SKM-1 treated with dmso at 0.1 percent for 144 hours (cell line): ENCODE results near the gene WFDC5.
"Not testable (repeated sequence)": the region's sequence is repeated elsewhere in the genome, so short reads cannot be mapped to it uniquely, and the experiment has no call there.

Source experiments
- DNase-seq: peaks from one replicate; lab custom pipeline; 2025; ENCODE audit not compliant: unreplicated experiment; lab: John Stamatoyannopoulos, UW

The WFDC5 gene

GRCh38 chr20:45090481-45090880, 24.5 kb downstream of the WFDC5 start:
- DNase-seq: no peak

GRCh38 chr20:45088247-45088646, 26.7 kb downstream of the WFDC5 start:
- no peak for DNase-seq

GRCh38 chr20:45087814-45088213, 27.2 kb downstream of the WFDC5 start:
- no peak for DNase-seq

- no peak for DNase-seq
Observed at GRCh38 chr20:45087097-45087790, 27.7 kb downstream of the WFDC5 start.

- DNase-seq: no peak
Observed at GRCh38 chr20:45085867-45086266, 29.1 kb downstream of the WFDC5 start.

- DNase-seq: no peak
Observed at GRCh38 chr20:45085289-45085688, 29.7 kb downstream of the WFDC5 start.

- DNase-seq: no peak
Observed at GRCh38 chr20:45083127-45083526, 31.8 kb downstream of the WFDC5 start.

- no peak for DNase-seq
Observed at GRCh38 chr20:45082468-45082867, 32.5 kb downstream of the WFDC5 start.

GRCh38 chr20:45080867-45081624, 33.9 kb downstream of the WFDC5 start:
- no peak for DNase-seq

GRCh38 chr20:45077559-45077958, 37.4 kb downstream of the WFDC5 start:
- no peak for DNase-seq

- no peak for DNase-seq
Observed at GRCh38 chr20:45073221-45073620, 41.8 kb downstream of the WFDC5 start.

GRCh38 chr20:45072066-45072465, 42.9 kb downstream of the WFDC5 start:
- DNase-seq: no peak

GRCh38 chr20:45070932-45071632, 43.9 kb downstream of the WFDC5 start:
- DNase-seq: no peak

- no peak for DNase-seq
Observed at GRCh38 chr20:45069261-45069660, 45.7 kb downstream of the WFDC5 start.

- no peak for DNase-seq
Observed at GRCh38 chr20:45067558-45067957, 47.4 kb downstream of the WFDC5 start.

GRCh38 chr20:45067087-45067486, 47.9 kb downstream of the WFDC5 start:
- DNase-seq: no peak

GRCh38 chr20:45066372-45066771, 48.6 kb downstream of the WFDC5 start:
- no peak for DNase-seq

GRCh38 chr20:45064812-45065211, 50.2 kb downstream of the WFDC5 start:
- DNase-seq: no peak

- DNase-seq: not testable (repeated sequence)
Observed at GRCh38 chr20:45063107-45063506, 51.9 kb downstream of the WFDC5 start.

GRCh38 chr20:45061244-45061643, 53.7 kb downstream of the WFDC5 start:
- no peak for DNase-seq

GRCh38 chr20:45060294-45060693, 54.7 kb downstream of the WFDC5 start:
- no peak for DNase-seq
